ENCODE data around the gene GPR62. TPM values are rescaled to one million over a fixed set of nuclear protein-coding genes. Genes with fewer than 3 reads are reported as not detected.

GPR62 gene
- total and polyA plus RNA-seq, 9 of the 15 experiments (the other 6 are each of a cell fraction or from before 2014, with no cell fraction given): not detected

- Histone ChIP-seq H3K36me3 (ENCODE audit: control insufficient read depth, insufficient read depth, low read length) (peaks cover 73% of the 10 kb centered on the region; the same call in 2 of the 3 replicates), H2AFZ (ENCODE audit: low read depth, low read length) (no peak overlapping the region), H4K20me1 (replicated peaks; ENCODE audit: control insufficient read depth, insufficient read depth, low read length) (no peaks in the 10 kb centered on the region), H3K4me1 (replicated peaks in 1 of 2; ENCODE audit: control insufficient read depth in 2 of 2, insufficient read depth in 2 of 2, low read length in 2 of 2) (peaks cover 14 to 19% of the 10 kb centered on the region in 2 experiments; a peak in 4 of 5 replicates), H3K27ac (ENCODE audit: extremely low read depth, low read depth, low read length) (no peak overlapping the region), H3K9ac (ENCODE audit: insufficient read depth in 1 of 2, low read depth in 2 of 2, low read length in 2 of 2) (peak overlapping the region in 1 of 2 experiments; percentile 13; a peak in 1 of 4 replicates), H3K9me3 (replicated peaks; ENCODE audit: control insufficient read depth, insufficient read depth, low read depth, low read length) (no peaks in the 10 kb centered on the region), H3K79me2 (ENCODE audit: control insufficient read depth, insufficient read depth, low read length) (peaks cover 35% of the 10 kb centered on the region), H3K9me1 (ENCODE audit: control insufficient read depth, insufficient read depth, low read length) (peaks cover 5% of the 10 kb centered on the region), H3K4me2 (ENCODE audit: insufficient read depth, low read length) (no peak overlapping the region), H3K4me3 (no peak overlapping the region), H3K27me3 (ENCODE audit: control insufficient read depth in 2 of 2, insufficient read depth in 2 of 2, low read length in 2 of 2) (no peaks in the 10 kb centered on the region)
- ChIA-PET CTCF (ENCODE audit: low intra/inter-chr PET ratio) (no interaction called here), POLR2A (interaction anchor here (0.6 kb wide), 1 partner anchor 27 kb away, joined by 4 read pairs; no protein-coding TSS in a partner anchor)
- DNase-seq (ENCODE audit: extremely low read depth in 1 of 4, low spot score in 3 of 4): no peak
- ATAC-seq: no peak
- WGBS (ENCODE audit: insufficient coverage, low coverage, missing lambda C conversion rate): 91% methylated on average over 5 of the region's 13 CpGs
- TF ChIP-seq PBX2 (CRISPR knock-in tag; IDR thresholded peaks at IDR 0.05; ENCODE audit: low read depth): no peak
- no peak for TF ChIP-seq PBX2 (tag; conservative IDR thresholded peaks at IDR 0.05; ENCODE audit: low read depth)
- no peak for TF ChIP-seq MCM3 (IDR thresholded peaks at IDR 0.05)
- TF ChIP-seq PYGO2 (tag; IDR thresholded peaks at IDR 0.05): no peak
- TF ChIP-seq ZHX1 (conservative IDR thresholded peaks at IDR 0.05; ENCODE audit: low read length): no peak
- TF ChIP-seq JUNB (CRISPR knock-in tag; conservative IDR thresholded peaks at IDR 0.05): no peak
- TF ChIP-seq ZNF143 (CRISPR knock-in tag; IDR thresholded peaks at IDR 0.05): no peak
- TF ChIP-seq PURB (CRISPR knock-in tag; IDR thresholded peaks at IDR 0.05; ENCODE audit: low read depth): no peak
- no peak for TF ChIP-seq EWSR1 (IDR thresholded peaks at IDR 0.05; ENCODE audit: borderline replicate concordance, low read depth, partially characterized antibody)
- intact Hi-C loops (cut with micrococcal nuclease): no loop called here
- in situ Hi-C loops (cut with MboI): no loop called here
- BruUV-seq (replicated peaks): no TSS peak
- no peak for FAIRE-seq
Observed at GRCh38 chr3:51937611-51938450, 17.4 kb upstream of the GPR62 start.

Data from K562 (cell line).